ENCODE results near the gene CCDC195.
"Not testable (repeated sequence)": the region's sequence is repeated elsewhere in the genome, so short reads cannot be mapped to it uniquely, and the experiment has no call there.

The CCDC195 gene

GRCh38 chr2:224689539-224689938 is 26.6 kb downstream of the CCDC195 start:
- no peak for DNase-seq

- no peak for DNase-seq
These were observed 27.2 kb downstream of the CCDC195 start for GRCh38 chr2:224688997-224689396.

GRCh38 chr2:224687156-224687555 is 29.0 kb downstream of the CCDC195 start:
- no peak for DNase-seq

GRCh38 chr2:224685121-224685520 is 31.0 kb downstream of the CCDC195 start:
- DNase-seq = no peak

GRCh38 chr2:224682134-224682533 is 34.0 kb downstream of the CCDC195 start:
- peak; percentile 64 for DNase-seq

- DNase-seq = peak; percentile 50
These were observed 44.4 kb downstream of the CCDC195 start for GRCh38 chr2:224671731-224672130.

GRCh38 chr2:224670203-224670602 is 46.0 kb downstream of the CCDC195 start:
- no peak for DNase-seq

GRCh38 chr2:224669449-224669848 is 46.7 kb downstream of the CCDC195 start:
- no peak for DNase-seq

GRCh38 chr2:224668123-224668909 is 47.8 kb downstream of the CCDC195 start:
- no peak for DNase-seq

GRCh38 chr2:224666951-224667553 is 49.1 kb downstream of the CCDC195 start:
- no peak for DNase-seq

GRCh38 chr2:224663322-224663721 is 52.8 kb downstream of the CCDC195 start:
- not testable (repeated sequence) for DNase-seq

- DNase-seq = not testable (repeated sequence)
These were observed 54.5 kb downstream of the CCDC195 start for GRCh38 chr2:224661708-224662107.

GRCh38 chr2:224659714-224660113 is 56.5 kb downstream of the CCDC195 start:
- no peak for DNase-seq

GRCh38 chr2:224658780-224659405 is 57.3 kb downstream of the CCDC195 start:
- DNase-seq = no peak

GRCh38 chr2:224657349-224657748 is 58.8 kb downstream of the CCDC195 start:
- no peak for DNase-seq

GRCh38 chr2:224655006-224655537 is 61.1 kb downstream of the CCDC195 start:
- DNase-seq = no peak

All from NCI-H1694 (cell line).